Measurements from ENCODE around the gene MLANA.

Gene MLANA

GRCh38 chr9:5922192-5922591 is 31.5 kb downstream of the MLANA start:
- TF ChIP-seq CTCF (conservative IDR thresholded peaks at IDR 0.05; ENCODE audit: control insufficient read depth, insufficient read depth, low read depth, low read length) = no peak
- no peak for DNase-seq (ENCODE audit: low read depth)
- no peak overlapping the region for H3K4me3 ChIP-seq (ENCODE audit: control insufficient read depth, low read depth, low read length)

DNA sequence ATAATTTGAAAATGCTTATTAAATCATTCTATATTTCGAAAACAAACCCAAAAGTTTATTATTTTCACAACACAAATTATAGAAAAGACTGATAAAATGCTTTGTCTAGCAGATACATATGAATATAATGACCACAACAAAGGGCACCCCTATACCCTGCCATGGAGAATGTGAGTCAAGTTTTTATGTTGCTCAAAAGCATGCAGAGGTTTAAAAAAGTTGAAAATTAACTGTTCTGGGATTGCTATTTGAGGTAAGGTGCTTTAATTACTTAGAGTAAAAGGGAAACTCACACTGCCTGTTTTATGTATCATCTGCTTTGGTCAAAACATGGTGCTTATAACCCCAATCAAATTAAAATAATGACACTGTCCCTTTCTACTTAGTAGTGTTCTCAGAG is 41.0 kb downstream of the MLANA start:
- no peak for DNase-seq (ENCODE audit: low read depth)
- H3K4me3 ChIP-seq (ENCODE audit: control insufficient read depth, low read depth, low read length) = no peak overlapping the region
- TF ChIP-seq CTCF (conservative IDR thresholded peaks at IDR 0.05; ENCODE audit: control insufficient read depth, insufficient read depth, low read depth, low read length) = no peak

- H3K4me3 ChIP-seq (ENCODE audit: control insufficient read depth, low read depth, low read length) = no peak overlapping the region
- DNase-seq (ENCODE audit: low read depth) = no peak
- no peak for TF ChIP-seq CTCF (conservative IDR thresholded peaks at IDR 0.05; ENCODE audit: control insufficient read depth, insufficient read depth, low read depth, low read length)
Measured at GRCh38 chr9:5938449-5938848, 47.8 kb downstream of the MLANA start.

DNA sequence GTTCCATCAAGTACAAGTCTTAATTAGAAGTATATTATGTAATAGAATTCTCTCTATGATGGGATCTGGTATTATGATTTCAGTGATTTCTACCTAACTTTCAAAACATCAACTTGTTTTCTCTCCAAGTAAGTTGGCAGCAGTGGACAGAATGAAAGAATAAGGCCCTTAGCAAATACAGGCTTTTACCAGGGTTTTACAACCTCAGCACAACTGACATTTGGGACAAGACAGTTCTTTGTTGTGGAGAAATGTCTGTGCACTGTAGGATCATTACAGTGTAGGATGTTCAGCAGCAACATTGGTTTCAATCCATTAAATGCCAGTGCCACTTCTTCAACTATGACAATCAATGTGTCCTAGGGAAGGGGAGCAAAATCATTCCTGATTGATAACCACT is 48.8 kb downstream of the MLANA start:
- no peak overlapping the region for H3K4me3 ChIP-seq (ENCODE audit: control insufficient read depth, low read depth, low read length)
- DNase-seq (ENCODE audit: low read depth) = no peak
- no peak for TF ChIP-seq CTCF (conservative IDR thresholded peaks at IDR 0.05; ENCODE audit: control insufficient read depth, insufficient read depth, low read depth, low read length)

DNA sequence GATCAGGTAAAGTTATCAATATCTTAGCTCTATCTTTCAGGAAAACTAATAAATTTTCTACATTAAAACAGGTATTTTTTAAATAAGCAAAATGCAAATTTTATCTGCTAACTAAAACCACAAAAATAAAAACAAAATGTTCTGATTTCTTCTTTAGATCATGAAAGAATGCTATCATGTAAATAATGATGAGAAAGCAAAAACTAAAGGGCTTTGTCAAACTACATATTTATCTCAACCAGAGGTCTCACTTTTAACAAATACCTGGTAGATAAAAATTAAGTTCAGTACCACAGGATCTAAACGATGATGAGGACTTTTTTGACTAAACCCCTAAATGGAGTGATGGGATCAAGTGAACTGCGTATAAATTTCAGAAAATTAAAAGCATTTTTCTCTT is 50.5 kb downstream of the MLANA start:
- no peak for TF ChIP-seq CTCF (conservative IDR thresholded peaks at IDR 0.05; ENCODE audit: control insufficient read depth, insufficient read depth, low read depth, low read length)
- DNase-seq (ENCODE audit: low read depth) = no peak

GRCh38 chr9:5945112-5945511 is 54.4 kb downstream of the MLANA start:
- DNase-seq (ENCODE audit: low read depth) = no peak
- TF ChIP-seq CTCF (conservative IDR thresholded peaks at IDR 0.05; ENCODE audit: control insufficient read depth, insufficient read depth, low read depth, low read length) = no peak

More for the DNA sequence above, 50.5 kb downstream of the MLANA start:
- H3K4me3 ChIP-seq (ENCODE audit: control insufficient read depth, low read depth, low read length) = no peak overlapping the region

GRCh38 chr9:5947912-5948311 is 57.2 kb downstream of the MLANA start:
- DNase-seq (ENCODE audit: low read depth) = no peak
- H3K4me3 ChIP-seq (ENCODE audit: control insufficient read depth, low read depth, low read length) = no peak overlapping the region
- no peak for TF ChIP-seq CTCF (conservative IDR thresholded peaks at IDR 0.05; ENCODE audit: control insufficient read depth, insufficient read depth, low read depth, low read length)

More at GRCh38 chr9:5945112-5945511, 54.4 kb downstream of the MLANA start:
- H3K4me3 ChIP-seq (ENCODE audit: control insufficient read depth, low read depth, low read length) = no peak overlapping the region
